Epidermal melanocyte (primary cell): ENCODE measurements around the gene PTH2.
"Not testable (repeated sequence)": the region's sequence is repeated elsewhere in the genome, so short reads cannot be mapped to it uniquely, and the experiment has no call there.

Experiments
- DNase-seq: peaks from one replicate; pipeline ENCODE4 v3.0.0; 2011; ENCODE audit warnings: low spot score; ENCODE audit not compliant: insufficient read length

PTH2 gene

DNA sequence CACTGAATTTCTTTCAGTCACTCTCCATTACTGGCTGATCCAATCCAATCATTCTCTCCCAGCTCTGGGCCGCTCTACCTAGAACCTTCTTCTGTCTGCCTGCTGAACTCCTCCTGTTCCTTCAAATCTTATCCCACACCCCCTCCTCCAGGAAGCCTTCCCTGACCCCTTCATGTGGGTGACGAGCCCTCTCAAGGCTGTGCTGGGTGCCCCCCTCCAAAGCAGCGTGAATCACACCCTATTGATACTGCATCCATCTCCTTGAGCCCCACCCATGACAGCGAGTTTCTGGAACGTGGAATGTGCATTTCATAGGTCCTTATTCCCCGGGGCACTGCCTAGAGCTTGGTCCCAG is 25.2 kb upstream of the PTH2 start:
- DNase-seq = no peak

DNA sequence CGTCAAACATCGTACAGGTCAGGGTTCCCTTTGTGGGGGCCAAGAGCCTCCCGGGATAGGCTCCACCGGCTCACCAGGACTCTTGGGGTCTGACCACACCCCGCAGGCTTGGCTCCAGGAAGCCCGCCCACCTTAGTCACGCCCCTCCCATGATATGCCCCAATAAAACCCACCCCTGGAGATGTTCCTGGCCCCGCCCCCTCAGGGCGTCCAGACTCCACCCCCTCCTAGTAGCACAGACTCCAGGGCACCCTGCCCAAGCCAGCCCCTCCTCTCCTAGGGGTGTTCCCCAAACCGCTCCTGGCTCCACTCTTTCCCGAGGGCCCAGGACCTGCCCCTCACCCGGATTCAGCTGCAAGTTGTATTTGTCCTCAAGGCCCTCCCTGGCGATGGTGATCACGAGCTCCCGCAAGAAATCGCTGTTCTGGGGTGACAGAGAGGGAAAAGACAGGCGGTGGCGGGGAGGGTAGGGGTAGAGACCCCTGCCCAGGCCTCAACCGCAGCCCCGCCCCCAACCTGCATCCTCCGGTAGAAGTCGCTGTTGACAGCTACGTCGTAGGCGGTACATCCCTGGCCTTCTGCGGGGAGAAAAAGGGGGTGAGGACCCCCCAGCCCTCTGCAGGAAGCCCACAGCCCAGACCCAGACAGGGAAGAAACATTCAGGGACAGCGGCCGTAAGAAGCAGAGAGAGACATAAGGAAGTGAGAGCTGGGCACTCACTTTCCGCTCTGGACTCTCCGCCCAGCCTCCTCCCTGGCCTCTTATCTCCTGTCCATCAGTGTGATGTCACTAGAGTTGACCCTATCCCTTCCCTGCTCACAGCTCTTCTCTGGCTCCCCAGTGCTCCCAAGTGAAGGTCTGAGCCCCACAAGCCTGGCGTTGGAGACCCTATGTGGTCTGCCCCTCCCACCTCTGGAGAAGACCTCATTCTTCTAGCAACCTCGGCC is 24.5 kb upstream of the PTH2 start:
- DNase-seq = peak; percentile 11

DNA sequence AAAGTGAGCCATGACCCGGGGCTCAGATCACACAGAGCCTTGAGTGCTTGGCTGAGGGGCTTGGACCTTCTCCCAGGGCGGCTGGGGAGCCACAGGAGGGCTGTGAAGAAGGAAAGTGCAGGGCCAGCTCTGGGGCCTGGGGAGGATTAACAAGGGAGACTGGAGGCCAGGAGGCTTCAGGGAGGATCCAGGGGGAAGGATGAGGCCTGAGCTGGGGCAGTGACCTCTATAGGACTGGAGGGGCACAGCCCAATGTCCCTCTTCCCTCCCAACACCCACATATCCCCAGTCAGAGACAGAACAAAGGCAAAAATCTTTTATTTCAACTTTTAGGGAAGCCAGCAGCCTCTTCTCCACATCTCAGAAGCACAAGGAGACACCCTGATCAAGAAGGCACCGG is 22.8 kb upstream of the PTH2 start:
- DNase-seq = no peak

DNA sequence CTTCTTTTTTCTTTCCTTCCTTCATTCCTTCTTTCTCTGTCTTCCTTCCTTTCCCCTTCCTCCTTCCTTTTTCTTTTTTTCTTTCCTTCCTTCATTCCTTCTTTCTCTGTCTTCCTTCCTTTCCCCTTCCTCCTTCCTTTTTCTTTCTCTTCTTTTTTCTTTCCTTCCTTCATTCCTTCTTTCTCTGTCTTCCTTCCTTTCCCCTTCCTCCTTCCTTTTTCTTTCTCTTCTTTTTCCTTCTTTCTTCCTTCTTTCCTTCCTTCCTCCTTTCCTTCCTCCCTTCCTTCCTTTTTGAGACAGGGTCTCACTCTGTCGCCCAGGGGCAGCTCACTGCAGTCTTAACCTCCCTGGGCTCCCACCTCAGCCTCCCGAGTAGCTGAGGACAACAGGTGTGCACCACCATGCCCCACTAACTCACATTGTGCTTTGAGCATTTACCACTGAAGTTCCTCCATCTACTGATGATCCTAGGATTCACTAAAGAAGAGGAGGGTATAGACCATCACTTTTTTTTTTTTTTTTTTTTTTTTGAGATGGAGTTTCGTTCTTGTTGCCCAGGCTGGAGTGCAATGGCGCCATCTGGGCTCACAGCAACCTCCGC is 21.0 kb upstream of the PTH2 start:
- DNase-seq = not testable (repeated sequence)

DNA sequence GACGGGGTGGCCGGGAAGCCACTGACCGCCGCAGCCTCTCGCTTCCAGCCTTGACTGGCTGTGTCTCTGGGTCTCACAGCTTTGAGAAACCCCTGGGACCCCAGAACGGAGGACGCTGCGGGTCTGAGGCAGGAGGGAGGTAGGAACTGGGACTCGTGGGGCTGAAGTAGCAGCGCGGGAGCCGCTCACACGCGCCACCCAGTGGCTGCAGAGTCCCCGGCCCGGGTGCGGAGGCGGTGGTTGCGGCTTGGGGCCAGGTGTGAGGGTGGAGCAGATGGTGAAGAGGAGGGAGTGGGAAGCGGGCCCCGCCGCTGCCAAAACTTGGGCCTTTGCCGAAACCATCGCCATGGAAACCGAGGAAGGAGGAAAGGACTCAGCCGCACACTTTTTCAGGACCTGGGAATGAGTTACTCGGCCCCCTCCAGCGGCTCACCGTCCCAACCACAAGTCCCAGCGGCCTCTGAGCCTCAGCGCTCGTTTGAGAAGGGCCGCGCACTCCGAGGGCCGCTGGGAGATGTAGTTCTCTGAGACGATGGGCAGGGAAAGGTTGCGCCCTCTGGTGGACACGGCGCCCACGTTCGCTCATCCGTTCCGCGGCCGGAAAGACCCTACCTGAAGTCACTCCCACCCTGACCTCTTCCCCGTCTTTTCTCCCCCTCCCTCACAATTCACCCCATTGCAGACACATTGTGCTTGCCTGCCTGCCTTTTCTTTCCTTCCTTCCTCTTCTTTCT is 20.3 kb upstream of the PTH2 start:
- peak; percentile 92 for DNase-seq

- peak; percentile 92 for DNase-seq
Measured at GRCh38 chr19:49442771-49443365, 19.6 kb upstream of the PTH2 start.

DNA sequence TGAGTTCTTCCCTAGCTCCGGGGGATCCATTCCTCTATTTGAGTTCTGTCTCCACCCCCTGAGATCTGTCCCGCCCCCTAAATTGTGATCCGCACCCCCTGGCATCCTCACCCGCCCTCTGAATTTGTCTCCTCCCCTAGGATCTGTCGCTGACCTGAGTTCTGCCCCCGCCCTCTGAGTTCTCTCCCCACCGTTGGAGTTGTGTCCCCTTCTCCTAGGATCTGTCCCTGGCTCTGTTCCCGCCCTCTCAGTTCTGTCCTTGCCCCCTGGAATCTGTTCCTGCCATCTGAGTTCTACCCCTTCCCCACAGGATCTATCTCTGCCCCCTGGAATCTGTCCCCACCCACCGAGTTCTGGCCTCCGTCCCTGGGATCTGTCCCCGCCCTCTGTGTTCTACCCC is 19.1 kb upstream of the PTH2 start:
- DNase-seq = peak; percentile 56

- DNase-seq = peak; percentile 20
Measured at GRCh38 chr19:49441960-49442350, 18.7 kb upstream of the PTH2 start.

- peak; percentile 16 for DNase-seq
Measured at GRCh38 chr19:49441210-49441959, 18.1 kb upstream of the PTH2 start, which contains the start of gene SLC17A7. TSS of gene SLC17A7 (minus strand) at chr19:49441527. CDS start at chr19:49441379, 148 bp downstream.

- DNase-seq = peak; percentile 17
Measured at GRCh38 chr19:49440439-49441209, 17.4 kb upstream of the PTH2 start.

- DNase-seq = peak; percentile 17
Measured at GRCh38 chr19:49439836-49440235, 16.6 kb upstream of the PTH2 start.

GRCh38 chr19:49438261-49438660 is 15.0 kb upstream of the PTH2 start:
- no peak for DNase-seq

DNA sequence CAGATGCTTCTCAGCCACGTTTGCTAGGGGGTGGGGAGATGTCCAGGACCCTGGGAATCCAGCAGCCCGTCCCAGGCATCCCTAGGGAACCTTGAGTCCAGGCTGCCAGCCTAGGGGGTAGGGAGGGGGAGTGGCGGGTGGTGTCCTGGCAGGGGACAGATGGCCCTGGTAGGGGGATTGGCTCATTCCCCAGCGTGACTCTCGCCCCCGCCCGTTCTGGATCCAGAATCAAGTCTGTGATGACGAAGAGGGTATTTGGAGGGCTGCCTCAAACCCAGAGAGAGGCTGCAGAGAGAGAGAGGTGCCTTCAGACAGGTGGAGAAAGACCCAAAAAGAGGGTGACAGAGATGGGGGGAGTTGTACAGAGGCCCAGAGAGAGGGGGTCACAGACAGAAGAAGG is 14.0 kb upstream of the PTH2 start:
- DNase-seq = peak; percentile 14

- DNase-seq = peak; percentile 12
Measured at GRCh38 chr19:49436381-49437017, 13.3 kb upstream of the PTH2 start.

DNA sequence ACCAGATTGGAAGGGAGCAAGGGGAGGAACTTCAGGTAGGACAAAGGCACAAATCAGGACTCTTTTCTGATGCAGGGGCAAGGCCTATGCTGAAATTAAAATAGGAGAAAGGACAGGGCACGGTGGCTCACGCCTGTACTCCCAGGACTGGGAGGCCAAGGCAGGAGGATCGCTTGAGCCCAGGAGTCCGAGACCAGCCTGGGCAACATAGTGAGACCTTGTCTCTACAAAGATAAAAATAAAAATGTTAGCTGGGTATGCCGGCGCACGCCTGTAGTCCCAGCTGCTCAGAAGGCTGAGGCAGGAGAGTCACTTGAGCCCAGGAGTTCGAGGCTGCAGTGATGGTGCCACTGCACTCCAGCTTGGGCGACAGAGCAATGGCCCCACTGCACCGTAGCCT is 12.4 kb upstream of the PTH2 start:
- peak; percentile 8 for DNase-seq

- peak; percentile 15 for DNase-seq
Measured at GRCh38 chr19:49434907-49435583, 11.8 kb upstream of the PTH2 start.

DNA sequence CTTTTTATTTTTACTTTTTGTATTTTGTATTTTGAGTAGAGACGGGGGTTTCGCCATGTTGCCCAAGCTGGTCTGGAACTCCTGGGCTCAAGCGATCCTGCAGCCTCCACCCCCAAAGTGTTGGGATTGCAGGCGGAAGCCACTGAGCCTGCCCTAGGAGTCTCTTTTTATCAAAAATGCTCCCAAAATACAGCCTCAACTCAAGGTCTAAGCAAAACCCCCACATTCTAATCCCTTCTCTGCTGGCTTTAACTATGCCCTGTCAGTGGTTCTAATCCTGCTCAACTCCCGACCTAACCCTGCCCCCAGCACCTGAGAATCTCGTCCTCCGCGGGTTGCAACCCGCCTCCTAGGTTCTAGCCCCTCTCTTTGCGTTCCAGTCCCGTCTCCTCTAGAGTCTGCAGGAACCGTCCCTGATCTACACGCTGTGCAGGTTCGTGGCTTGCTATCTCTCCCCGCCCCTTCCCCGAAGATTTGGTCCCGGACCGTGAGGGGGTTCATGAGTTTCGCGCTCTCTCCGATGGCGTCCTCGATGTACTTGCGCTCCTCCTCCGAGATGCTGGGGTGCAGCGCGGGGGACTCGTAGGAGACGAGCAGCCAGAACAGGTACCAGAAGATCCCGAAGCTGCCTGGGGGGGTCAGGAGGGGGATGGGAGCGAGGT is 10.1 kb upstream of the PTH2 start:
- DNase-seq = peak; percentile 7
